Measurements from ENCODE around the gene IFI35.
"Not testable (repeated sequence)": the region's sequence is repeated elsewhere in the genome, so short reads cannot be mapped to it uniquely, and the experiment has no call there.

Gene IFI35

DNA sequence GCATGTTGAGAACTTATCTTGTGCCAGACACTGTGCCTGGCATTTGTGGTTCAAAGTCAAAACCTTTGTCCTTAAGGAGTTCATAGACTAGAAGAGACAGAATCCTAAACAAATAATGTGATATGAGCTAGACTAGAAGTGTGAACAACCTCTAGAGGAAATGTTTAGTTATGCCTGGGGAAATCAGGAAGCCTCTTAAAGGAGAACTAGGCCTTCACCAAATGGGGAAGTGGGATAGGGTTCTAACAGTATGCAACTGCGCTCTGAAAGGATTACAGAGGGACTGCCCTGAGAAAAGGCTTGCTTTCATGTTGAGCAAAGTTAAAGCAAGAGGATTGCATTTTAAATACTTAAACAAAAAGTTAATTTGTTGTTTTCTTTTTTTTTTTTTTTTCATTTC lies 21.4 kb upstream of the IFI35 start:
- TF ChIP-seq ZNF384 (IDR thresholded peaks at IDR 0.05), result no peak
- no peak for TF ChIP-seq NFRKB (IDR thresholded peaks at IDR 0.05)
- TF ChIP-seq TARDBP (IDR thresholded peaks at IDR 0.05), result no peak
- no peak for TF ChIP-seq SP1 (IDR thresholded peaks at IDR 0.05)
- TF ChIP-seq HDGF (IDR thresholded peaks at IDR 0.05; ENCODE audit: borderline replicate concordance), result no peak
- TF ChIP-seq FOXA1 (IDR thresholded peaks at IDR 0.05), result no peak
- TF ChIP-seq, protein P1, sequence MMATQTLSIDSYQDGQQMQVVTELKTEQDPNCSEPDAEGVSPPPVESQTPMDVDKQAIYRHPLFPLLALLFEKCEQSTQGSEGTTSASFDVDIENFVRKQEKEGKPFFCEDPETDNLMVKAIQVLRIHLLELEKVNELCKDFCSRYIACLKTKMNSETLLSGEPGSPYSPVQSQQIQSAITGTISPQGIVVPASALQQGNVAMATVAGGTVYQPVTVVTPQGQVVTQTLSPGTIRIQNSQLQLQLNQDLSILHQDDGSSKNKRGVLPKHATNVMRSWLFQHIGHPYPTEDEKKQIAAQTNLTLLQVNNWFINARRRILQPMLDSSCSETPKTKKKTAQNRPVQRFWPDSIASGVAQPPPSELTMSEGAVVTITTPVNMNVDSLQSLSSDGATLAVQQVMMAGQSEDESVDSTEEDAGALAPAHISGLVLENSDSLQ (IDR thresholded peaks at IDR 0.05), result no peak
- TF ChIP-seq FOXK2 (IDR thresholded peaks at IDR 0.05), result no peak
- TF ChIP-seq SUZ12 (IDR thresholded peaks at IDR 0.05), result no peak
- POLR2A ChIA-PET, result interaction anchor here (1.1 kb wide), 1 partner anchor 12 kb away, joined by 4 read pairs; the partner anchor contains the start of gene RPL27
- CTCF ChIA-PET, result no interaction called here
- DNase-seq (ENCODE audit: extremely low spot score), result no peak

- POLR2A ChIA-PET, result interaction anchor here (3.0 kb wide), 1 partner anchor 9 kb away, joined by 13 read pairs; the partner anchor contains the start of gene RPL27
- no peak for DNase-seq (ENCODE audit: extremely low spot score)
- TF ChIP-seq NFRKB (IDR thresholded peaks at IDR 0.05), result no peak
- CTCF ChIA-PET, result interaction anchor here (2.5 kb wide), 1 partner anchor 8 kb away, joined by 21 read pairs; the partner anchor contains the start of gene RPL27
Observed at GRCh38 chr17:42989141-42989540, 17.4 kb upstream of the IFI35 start.

- CTCF ChIA-PET, result no interaction called here
- no peak for DNase-seq (ENCODE audit: extremely low spot score)
- POLR2A ChIA-PET, result interaction anchor here (1.0 kb wide), 1 partner anchor 12 kb away, joined by 3 read pairs; no protein-coding TSS in a partner anchor
- no peak for TF ChIP-seq ARNT (IDR thresholded peaks at IDR 0.05)
- no peak for TF ChIP-seq CTBP1 (IDR thresholded peaks at IDR 0.05; ENCODE audit: borderline replicate concordance)
- TF ChIP-seq L3MBTL2 (conservative IDR thresholded peaks at IDR 0.05), result no peak
- no peak for TF ChIP-seq ZNF384 (IDR thresholded peaks at IDR 0.05)
- TF ChIP-seq FOXA1 (IDR thresholded peaks at IDR 0.05), result no peak
- TF ChIP-seq ELF4 (IDR thresholded peaks at IDR 0.05), result no peak
- TF ChIP-seq LEF1 (IDR thresholded peaks at IDR 0.05; ENCODE audit: borderline replicate concordance), result no peak
- TF ChIP-seq, protein P1 (IDR thresholded peaks at IDR 0.05), result no peak
- no peak for TF ChIP-seq BHLHE40 (IDR thresholded peaks at IDR 0.05; ENCODE audit: borderline replicate concordance)
- TF ChIP-seq SUZ12 (IDR thresholded peaks at IDR 0.05), result no peak
- no peak for TF ChIP-seq SP1 (IDR thresholded peaks at IDR 0.05)
- no peak for TF ChIP-seq NFRKB (IDR thresholded peaks at IDR 0.05)
- no peak for TF ChIP-seq TARDBP (IDR thresholded peaks at IDR 0.05)
- no peak for TF ChIP-seq FOXM1 (IDR thresholded peaks at IDR 0.05; ENCODE audit: borderline replicate concordance)
- no peak for TF ChIP-seq FOXK2 (IDR thresholded peaks at IDR 0.05)
Observed at GRCh38 chr17:42989726-42990652, 16.6 kb upstream of the IFI35 start.

DNA sequence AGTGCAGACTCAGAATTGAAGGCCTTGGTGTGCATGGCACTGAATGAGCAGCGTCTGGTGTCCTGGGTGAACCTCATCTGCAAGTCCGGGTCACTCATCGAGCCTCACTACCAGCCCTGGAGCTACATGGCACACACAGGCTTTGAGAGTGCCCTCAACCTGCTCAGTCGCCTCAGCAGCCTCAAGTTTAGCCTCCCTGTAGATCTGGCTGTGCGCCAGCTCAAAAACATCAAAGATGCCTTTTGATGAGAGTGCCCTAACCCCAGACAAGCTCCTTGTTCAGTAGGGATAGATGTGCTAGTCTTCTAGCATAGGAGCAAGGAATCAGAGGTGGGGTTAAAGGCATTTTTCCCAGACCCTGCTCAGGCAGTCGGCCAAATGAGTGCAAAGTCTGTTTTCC lies 15.1 kb upstream of the IFI35 start:
- no peak for DNase-seq (ENCODE audit: extremely low spot score)
- TF ChIP-seq ELF4 (IDR thresholded peaks at IDR 0.05) (no peak), TARDBP (IDR thresholded peaks at IDR 0.05) (no peak)
- TF ChIP-seq, protein P1 (IDR thresholded peaks at IDR 0.05), result no peak
- CTCF ChIA-PET, result no interaction called here
- POLR2A ChIA-PET, result no interaction called here

GRCh38 chr17:42992872-42993271 lies 13.7 kb upstream of the IFI35 start:
- DNase-seq (ENCODE audit: extremely low spot score), result no peak
- no peak for TF ChIP-seq FOXM1 (IDR thresholded peaks at IDR 0.05; ENCODE audit: borderline replicate concordance)
- no peak for TF ChIP-seq FOXK2 (IDR thresholded peaks at IDR 0.05)
- no peak for TF ChIP-seq FOXA1 (IDR thresholded peaks at IDR 0.05)
- TF ChIP-seq BHLHE40 (IDR thresholded peaks at IDR 0.05; ENCODE audit: borderline replicate concordance), result no peak
- no peak for TF ChIP-seq TARDBP (IDR thresholded peaks at IDR 0.05)
- no peak for TF ChIP-seq L3MBTL2 (conservative IDR thresholded peaks at IDR 0.05)
- no peak for TF ChIP-seq ZNF384 (IDR thresholded peaks at IDR 0.05)
- TF ChIP-seq SUZ12 (IDR thresholded peaks at IDR 0.05), result no peak
- TF ChIP-seq NFRKB (IDR thresholded peaks at IDR 0.05), result no peak
- TF ChIP-seq, protein P1 (IDR thresholded peaks at IDR 0.05), result no peak
- no peak for TF ChIP-seq ELF4 (IDR thresholded peaks at IDR 0.05)
- no peak for TF ChIP-seq CTBP1 (IDR thresholded peaks at IDR 0.05; ENCODE audit: borderline replicate concordance)
- TF ChIP-seq HDGF (IDR thresholded peaks at IDR 0.05; ENCODE audit: borderline replicate concordance), result no peak
- CTCF ChIA-PET, result no interaction called here
- POLR2A ChIA-PET, result no interaction called here

DNA sequence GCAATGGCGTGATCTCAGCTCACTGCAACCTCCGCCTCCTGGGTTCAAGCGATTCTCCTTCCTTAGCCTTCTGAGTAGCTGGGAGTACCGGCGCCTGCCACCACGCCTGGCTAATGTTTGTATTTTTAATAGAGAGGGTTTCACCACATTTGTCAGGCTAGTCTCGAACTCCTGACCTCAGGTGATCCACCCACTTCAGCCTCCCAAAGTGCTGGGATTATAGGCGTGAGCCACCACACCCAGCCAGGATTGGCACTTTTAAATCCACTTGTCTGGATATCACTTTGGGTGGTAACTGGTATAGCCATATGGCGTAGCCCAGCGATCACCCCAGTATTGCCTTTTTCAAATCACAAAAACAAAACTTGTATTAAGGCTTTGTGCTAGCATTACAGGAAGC lies 12.7 kb upstream of the IFI35 start:
- CTCF ChIA-PET; POLR2A ChIA-PET; DNase-seq (ENCODE audit: extremely low spot score): not testable (repeated sequence)

Measured in HEK293T (cell line).